HEK293 (cell line): ENCODE data around the gene SPIN3.

ENCODE experiments used
- CTCF ChIP-seq: fragments of 450-650 bp; formaldehyde crosslinking; IDR thresholded peaks from 2 replicates; pipeline ENCODE4 v1.5.1; 2016; ENCODE audit warnings: missing biosample characterization, missing genetic modification characterization
- MZF1 ChIP-seq: fragments of 450-650 bp; formaldehyde crosslinking; IDR thresholded peaks from 2 replicates; pipeline ENCODE4 v1.5.1; 2017; ENCODE audit warnings: missing biosample characterization, missing genetic modification characterization, borderline replicate concordance
- REST ChIP-seq: fragments of 450-650 bp; formaldehyde crosslinking; IDR thresholded peaks from 2 replicates; pipeline ENCODE4 v1.5.1; 2016; ENCODE audit warnings: missing biosample characterization, missing genetic modification characterization
- SETDB1 ChIP-seq: IDR thresholded peaks from one replicate; pipeline ENCODE4 v1.6.1; 2017; ENCODE audit warnings: mild to moderate bottlenecking, low read length, moderate library complexity, mixed read lengths; ENCODE audit not compliant: insufficient read length
- ZFP3 ChIP-seq: fragments of 450-650 bp; formaldehyde crosslinking; IDR thresholded peaks from 2 replicates; pipeline ENCODE4 v1.5.1; 2016; ENCODE audit warnings: low read depth, missing biosample characterization, missing genetic modification characterization
- ZNF121 ChIP-seq: fragments of 450-650 bp; formaldehyde crosslinking; IDR thresholded peaks from 2 replicates; pipeline ENCODE4 v1.5.1; 2016; ENCODE audit warnings: missing biosample characterization, missing genetic modification characterization
- ZNF146 ChIP-seq: fragments of 450-650 bp; formaldehyde crosslinking; IDR thresholded peaks from 2 replicates; pipeline ENCODE4 v1.5.1; 2016; ENCODE audit warnings: missing biosample characterization, missing genetic modification characterization
- ZNF24 ChIP-seq: fragments of 450-650 bp; formaldehyde crosslinking; IDR thresholded peaks from 2 replicates; pipeline ENCODE4 v1.5.1; 2016; ENCODE audit warnings: missing biosample characterization, missing genetic modification characterization
- ZNF670 ChIP-seq: fragments of 450-650 bp; formaldehyde crosslinking; IDR thresholded peaks from 2 replicates; pipeline ENCODE4 v1.5.1; 2016; ENCODE audit warnings: missing biosample characterization, missing genetic modification characterization, low read depth

GRCh38 chrX:56963377-56963776 lies 32.0 kb downstream of the SPIN3 start:
- TF ChIP-seq ZNF24 (tag by site-specific recombination) (no peak), SETDB1 (no peak), CTCF (tag by site-specific recombination) (no peak), MZF1 (tag by site-specific recombination) (no peak), ZNF146 (tag by site-specific recombination) (no peak), ZNF121 (tag by site-specific recombination) (no peak), REST (tag by site-specific recombination) (no peak), ZFP3 (tag by site-specific recombination) (no peak), ZNF670 (tag by site-specific recombination) (no peak)
